ENCODE measurements around the gene OPTC. TPM values are rescaled to one million over a fixed set of nuclear protein-coding genes. Genes with fewer than 3 reads are reported as not detected.

The OPTC gene
- total RNA-seq, 4 donors from 2014 or later: not detected

DNA sequence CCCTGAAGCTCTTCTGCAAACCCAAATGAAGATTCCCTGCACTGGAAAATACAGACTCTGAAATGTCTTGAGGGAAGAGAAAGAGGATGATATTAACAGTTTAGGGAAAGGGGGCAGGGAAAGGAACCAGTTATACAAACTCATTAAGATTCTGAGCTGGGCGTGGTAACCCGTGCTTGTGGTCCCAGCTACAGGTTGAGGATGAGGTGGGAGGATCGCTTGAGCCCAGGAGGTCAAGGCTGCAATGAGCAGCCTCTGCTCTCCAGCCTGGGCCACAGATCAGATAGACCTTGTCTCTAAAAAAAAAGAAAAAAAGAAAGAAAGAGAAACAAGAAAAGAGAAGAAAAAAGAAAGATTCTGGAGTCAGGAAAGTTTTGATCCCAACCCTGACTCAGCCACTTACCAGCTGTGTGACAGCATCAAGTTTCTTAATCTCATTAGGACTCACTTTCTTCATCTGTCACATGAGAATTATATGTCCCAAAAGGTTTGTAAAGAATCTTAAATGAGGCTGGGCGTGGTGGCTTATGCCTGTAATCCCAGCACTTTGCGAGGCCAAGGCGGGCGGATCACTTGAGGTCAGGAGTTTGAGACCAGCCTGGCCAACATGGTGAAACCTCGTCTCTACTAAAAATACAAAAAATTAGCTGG is 53.9 kb downstream of the OPTC start:
- 59% methylated on average over 8 of the region's 8 CpGs for WGBS
- H3K9me3 ChIP-seq: no peaks in the 10 kb centered on the region
- TF ChIP-seq, protein P1, sequence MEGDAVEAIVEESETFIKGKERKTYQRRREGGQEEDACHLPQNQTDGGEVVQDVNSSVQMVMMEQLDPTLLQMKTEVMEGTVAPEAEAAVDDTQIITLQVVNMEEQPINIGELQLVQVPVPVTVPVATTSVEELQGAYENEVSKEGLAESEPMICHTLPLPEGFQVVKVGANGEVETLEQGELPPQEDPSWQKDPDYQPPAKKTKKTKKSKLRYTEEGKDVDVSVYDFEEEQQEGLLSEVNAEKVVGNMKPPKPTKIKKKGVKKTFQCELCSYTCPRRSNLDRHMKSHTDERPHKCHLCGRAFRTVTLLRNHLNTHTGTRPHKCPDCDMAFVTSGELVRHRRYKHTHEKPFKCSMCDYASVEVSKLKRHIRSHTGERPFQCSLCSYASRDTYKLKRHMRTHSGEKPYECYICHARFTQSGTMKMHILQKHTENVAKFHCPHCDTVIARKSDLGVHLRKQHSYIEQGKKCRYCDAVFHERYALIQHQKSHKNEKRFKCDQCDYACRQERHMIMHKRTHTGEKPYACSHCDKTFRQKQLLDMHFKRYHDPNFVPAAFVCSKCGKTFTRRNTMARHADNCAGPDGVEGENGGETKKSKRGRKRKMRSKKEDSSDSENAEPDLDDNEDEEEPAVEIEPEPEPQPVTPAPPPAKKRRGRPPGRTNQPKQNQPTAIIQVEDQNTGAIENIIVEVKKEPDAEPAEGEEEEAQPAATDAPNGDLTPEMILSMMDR (IDR thresholded peaks at IDR 0.05): no peak
- TF ChIP-seq POLR2A (IDR thresholded peaks at IDR 0.05) (no peak), EP300 (IDR thresholded peaks at IDR 0.05) (no peak), POLR2AphosphoS5 (IDR thresholded peaks at IDR 0.05) (no peak)
- no peak overlapping the region for H3K4me3 ChIP-seq
- no peaks in the 10 kb centered on the region for H3K27me3 ChIP-seq
- peak overlapping the region; percentile 18 for H3K27ac ChIP-seq
- no peak for DNase-seq (ENCODE audit: low spot score in 2 of 2)
- H3K4me1 ChIP-seq: peaks cover 6% of the 10 kb centered on the region
- H3K36me3 ChIP-seq: no peaks in the 10 kb centered on the region

DNA sequence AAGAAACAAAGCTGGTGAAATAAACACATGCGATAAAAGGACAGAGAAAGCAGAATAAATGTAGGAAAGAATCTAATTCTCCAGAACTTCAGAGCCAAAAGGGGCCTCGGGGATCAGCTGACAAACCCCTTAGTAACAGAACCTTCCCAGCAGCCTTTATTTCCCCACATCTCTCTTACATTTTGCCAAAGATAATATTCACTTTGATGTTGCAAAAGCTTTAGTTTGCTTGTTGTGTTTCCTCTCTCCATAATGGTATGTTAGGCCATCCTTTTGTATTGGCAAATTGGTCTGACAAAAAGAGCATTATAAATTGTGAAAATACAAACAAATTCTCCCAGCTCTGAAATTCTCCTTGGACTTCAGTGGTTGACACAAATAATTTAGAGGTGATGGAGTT is 54.9 kb downstream of the OPTC start:
- TF ChIP-seq POLR2AphosphoS5 (IDR thresholded peaks at IDR 0.05) (no peak), EP300 (IDR thresholded peaks at IDR 0.05) (no peak), POLR2A (IDR thresholded peaks at IDR 0.05) (no peak)
- TF ChIP-seq, protein P1 (IDR thresholded peaks at IDR 0.05): no peak
- DNase-seq (ENCODE audit: low spot score in 2 of 2): no peak
- no peaks in the 10 kb centered on the region for H3K27me3 ChIP-seq
- WGBS: 71% methylated on average over 2 of the region's 2 CpGs
- no peak overlapping the region for H3K4me3 ChIP-seq
- no peaks in the 10 kb centered on the region for H3K9me3 ChIP-seq
- H3K36me3 ChIP-seq: no peaks in the 10 kb centered on the region
- H3K27ac ChIP-seq: peak overlapping the region; percentile 35
- peaks cover 6% of the 10 kb centered on the region for H3K4me1 ChIP-seq

DNA sequence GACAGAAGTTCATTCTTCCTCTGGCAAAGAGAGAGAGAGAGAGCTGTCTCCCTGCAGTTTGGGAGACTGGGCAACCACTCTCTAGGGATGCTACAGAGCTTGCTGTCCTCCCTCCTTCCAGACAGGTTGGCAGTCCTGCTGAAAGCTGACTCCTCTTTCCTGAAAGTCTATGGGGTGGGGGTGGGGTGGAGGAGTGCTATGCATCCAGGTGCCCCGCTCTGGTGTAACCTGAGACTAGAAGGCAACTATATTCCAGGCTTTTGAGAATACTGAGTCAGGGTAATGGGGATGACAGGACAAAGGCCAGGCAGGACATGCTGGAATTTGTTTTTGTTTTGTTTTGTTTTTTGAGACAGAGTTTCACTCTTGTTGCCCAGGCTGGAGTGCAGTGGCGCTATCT is 55.4 kb downstream of the OPTC start:
- H3K4me3 ChIP-seq: no peak overlapping the region
- no peak overlapping the region for H3K27ac ChIP-seq
- H3K4me1 ChIP-seq: peaks cover 6% of the 10 kb centered on the region
- no peaks in the 10 kb centered on the region for H3K36me3 ChIP-seq
- TF ChIP-seq EP300 (IDR thresholded peaks at IDR 0.05): no peak
- TF ChIP-seq, protein P1 (IDR thresholded peaks at IDR 0.05): no peak
- TF ChIP-seq POLR2A (IDR thresholded peaks at IDR 0.05): no peak
- TF ChIP-seq POLR2AphosphoS5 (IDR thresholded peaks at IDR 0.05): no peak
- no peaks in the 10 kb centered on the region for H3K9me3 ChIP-seq
- 96% methylated on average over 2 of the region's 2 CpGs for WGBS
- no peaks in the 10 kb centered on the region for H3K27me3 ChIP-seq
- DNase-seq (ENCODE audit: low spot score in 2 of 2): no peak

DNA sequence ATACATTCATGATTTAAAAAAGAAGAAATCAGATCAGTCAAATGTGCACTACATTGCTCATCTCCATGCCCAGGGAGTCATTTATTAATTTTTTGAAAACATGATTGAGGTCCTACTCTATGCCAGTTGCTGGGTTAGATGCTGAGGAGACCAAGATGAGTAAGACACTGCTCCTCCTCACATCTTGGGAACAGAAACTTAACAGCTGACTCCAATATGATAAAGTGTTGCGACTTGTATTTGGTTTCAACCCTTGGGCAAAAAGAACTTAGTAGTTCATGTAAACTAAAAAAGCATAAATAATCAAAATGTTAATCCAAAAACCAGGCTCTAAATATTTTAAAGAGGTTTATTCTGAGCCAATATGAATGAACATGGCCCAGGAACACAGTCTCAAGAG is 56.9 kb downstream of the OPTC start:
- DNase-seq (ENCODE audit: low spot score in 2 of 2): no peak
- Histone ChIP-seq H3K27me3 (no peaks in the 10 kb centered on the region), H3K36me3 (no peaks in the 10 kb centered on the region), H3K4me3 (no peak overlapping the region), H3K27ac (no peak overlapping the region), H3K9me3 (no peaks in the 10 kb centered on the region), H3K4me1 (peaks cover 16% of the 10 kb centered on the region)
- TF ChIP-seq EP300 (IDR thresholded peaks at IDR 0.05) (no peak), POLR2A (IDR thresholded peaks at IDR 0.05) (no peak), POLR2AphosphoS5 (IDR thresholded peaks at IDR 0.05) (no peak)
- TF ChIP-seq, protein P1 (IDR thresholded peaks at IDR 0.05): no peak
- WGBS: 48% methylated on average over 1 of the region's 1 CpG

DNA sequence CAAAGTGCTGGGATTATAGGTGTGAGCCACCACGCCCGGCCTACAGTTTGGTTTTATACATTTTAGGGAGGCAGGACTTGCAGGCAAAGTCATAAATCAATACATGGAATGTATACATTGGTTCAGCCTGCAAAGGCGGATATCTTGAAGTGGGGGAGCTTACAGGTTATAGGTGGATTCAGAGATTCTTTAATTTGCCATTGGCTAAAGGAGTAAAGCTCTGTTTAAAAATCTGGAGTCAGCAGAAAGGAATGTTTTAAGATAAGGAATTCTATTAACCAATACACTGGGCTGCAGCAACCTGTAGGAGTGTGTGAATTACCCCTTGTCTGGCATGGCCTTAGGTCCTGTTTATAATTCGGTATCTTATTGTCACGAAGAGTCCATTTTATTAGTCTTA is 57.6 kb downstream of the OPTC start:
- 86% methylated on average over 5 of the region's 5 CpGs for WGBS
- TF ChIP-seq, protein P1 (IDR thresholded peaks at IDR 0.05): no peak
- TF ChIP-seq POLR2AphosphoS5 (IDR thresholded peaks at IDR 0.05): no peak
- no peak for TF ChIP-seq POLR2A (IDR thresholded peaks at IDR 0.05)
- no peak for DNase-seq (ENCODE audit: low spot score in 2 of 2)
- Histone ChIP-seq H3K27me3 (no peaks in the 10 kb centered on the region), H3K27ac (no peak overlapping the region), H3K36me3 (no peaks in the 10 kb centered on the region), H3K4me3 (no peak overlapping the region), H3K4me1 (peaks cover 23% of the 10 kb centered on the region), H3K9me3 (no peaks in the 10 kb centered on the region)

Data from suprapubic skin (tissue), 4 donors.